IgD-negative memory B cell (primary cell): ENCODE measurements around the gene CREBBP. TPM values are rescaled to one million over a fixed set of nuclear protein-coding genes. Genes with fewer than 3 reads are reported as not detected.

Source experiments
- H3K27ac Mint-ChIP-seq, 3 donors: one replicate each; pipeline ENCODE4 v1.8.0; 2020 to 2022; ENCODE audit warnings: mild to moderate bottlenecking in 3 of 3, mixed read lengths in 3 of 3, moderate library complexity in 1 of 3
- H3K27me3 Mint-ChIP-seq: one replicate; pipeline ENCODE4 v1.8.0; 2021; ENCODE audit warnings: mixed read lengths
- H3K36me3 Mint-ChIP-seq: one replicate; pipeline ENCODE4 v1.8.0; 2020; ENCODE audit warnings: mild to moderate bottlenecking, mixed read lengths
- H3K4me1 Mint-ChIP-seq, 3 donors: one replicate each; pipeline ENCODE4 v1.8.0; 2020 to 2022; ENCODE audit warnings: mixed read lengths in 3 of 3, mild to moderate bottlenecking in 1 of 3
- H3K4me3 Mint-ChIP-seq, 4 donors: one replicate each; pipeline ENCODE4 v1.8.0; 2020 to 2022; ENCODE audit warnings: mild to moderate bottlenecking in 4 of 4, mixed read lengths in 4 of 4, moderate library complexity in 3 of 4
- H3K9me3 Mint-ChIP-seq, 3 donors: one replicate each; pipeline ENCODE4 v1.8.0; 2020 to 2021; ENCODE audit warnings: mixed read lengths in 3 of 3, mild to moderate bottlenecking in 1 of 3
- polyA plus RNA-seq: library from polyadenylated mRNA; unstranded; fragments of 300-500 nt; fragmentation: Illumina TruSeq; gene quantifications from one replicate; pipeline ENCODE4 v1.2.3, GENCODE V29; 2021

The CREBBP gene
- polyA plus RNA-seq, 1 donor from 2014 or later: 18.5 TPM

DNA sequence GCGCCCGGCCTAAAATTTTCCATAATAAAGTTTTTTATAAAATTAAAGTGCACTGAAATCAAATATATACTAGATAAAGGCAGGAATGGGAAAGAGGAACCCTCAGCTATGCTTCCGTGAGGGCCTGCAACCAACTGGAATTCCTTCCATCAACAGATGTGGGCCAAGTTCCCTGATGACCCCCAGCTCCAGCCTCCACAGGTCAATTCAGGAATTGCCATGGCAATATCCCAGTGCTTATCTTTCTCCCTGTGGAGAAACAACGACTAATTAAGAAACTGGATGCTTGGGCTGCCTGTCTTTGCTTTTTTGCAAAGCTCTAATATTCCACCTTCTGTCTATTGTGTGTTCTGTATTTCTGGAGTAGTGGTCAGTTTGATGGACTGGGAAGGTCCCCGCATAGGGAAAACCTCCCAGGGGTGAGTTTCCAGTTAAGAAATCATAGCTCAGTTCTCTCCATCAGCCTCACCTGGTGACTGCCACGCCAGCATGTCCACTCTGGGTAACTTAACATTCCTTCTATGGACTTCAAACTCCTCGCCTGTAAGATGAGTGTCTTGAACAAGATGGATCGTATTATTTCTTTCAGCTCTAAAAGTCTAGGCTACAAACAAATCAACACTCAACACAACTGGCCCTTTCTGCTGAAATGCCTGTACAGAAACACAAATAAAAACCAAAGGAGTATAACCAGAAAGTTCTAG lies 67.9 kb downstream of the CREBBP start:
- Mint-ChIP-seq H3K27ac (peak overlapping the region in 1 of 3 donors; percentile 5), H3K4me1 (peaks cover 39 to 67% (median 56%) of the 10 kb centered on the region in 3 donors), H3K4me3 (no peak overlapping the region), H3K27me3 (no peaks in the 10 kb centered on the region), H3K36me3 (peaks cover 3% of the 10 kb centered on the region), H3K9me3 (peaks cover 0 to 2% (median 0%) of the 10 kb centered on the region in 3 donors)

- Mint-ChIP-seq H3K36me3 (peaks cover 9% of the 10 kb centered on the region), H3K4me3 (peak overlapping the region in 2 of 4 donors; percentile 49 to 58), H3K4me1 (peaks cover 37 to 66% (median 54%) of the 10 kb centered on the region in 3 donors), H3K27ac (peak overlapping the region in 1 of 3 donors; percentile 14), H3K27me3 (no peaks in the 10 kb centered on the region), H3K9me3 (no peaks in the 10 kb centered on the region)
Observed at GRCh38 chr16:3810818-3811217, 69.7 kb downstream of the CREBBP start.

DNA sequence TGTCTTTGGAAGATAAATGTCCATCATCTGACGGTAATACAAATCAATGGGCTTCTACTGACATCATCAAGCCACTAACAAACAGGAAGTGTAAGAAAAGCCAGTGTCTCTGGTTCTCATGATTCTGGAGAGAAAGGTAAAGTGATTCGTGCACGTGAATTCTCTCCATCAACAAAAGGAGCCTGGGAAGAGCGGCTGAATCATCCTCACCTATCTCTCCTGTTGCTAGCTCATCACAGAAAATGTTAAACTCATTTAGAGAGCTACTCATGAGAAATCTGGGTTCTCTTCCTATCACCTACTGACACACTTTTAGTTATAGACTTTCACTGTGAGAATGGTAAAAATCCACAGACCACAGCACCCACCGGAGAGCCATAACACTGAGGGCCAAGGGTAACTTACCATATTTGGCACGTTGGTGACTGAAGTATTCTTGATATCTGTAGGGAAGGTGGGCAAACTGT lies 70.3 kb downstream of the CREBBP start:
- peaks cover 10% of the 10 kb centered on the region for H3K36me3 Mint-ChIP-seq
- H3K4me3 Mint-ChIP-seq: peak overlapping the region in 1 of 4 donors; percentile 17
- peak overlapping the region in 2 of 3 donors; percentile 14 to 67 for H3K27ac Mint-ChIP-seq

DNA sequence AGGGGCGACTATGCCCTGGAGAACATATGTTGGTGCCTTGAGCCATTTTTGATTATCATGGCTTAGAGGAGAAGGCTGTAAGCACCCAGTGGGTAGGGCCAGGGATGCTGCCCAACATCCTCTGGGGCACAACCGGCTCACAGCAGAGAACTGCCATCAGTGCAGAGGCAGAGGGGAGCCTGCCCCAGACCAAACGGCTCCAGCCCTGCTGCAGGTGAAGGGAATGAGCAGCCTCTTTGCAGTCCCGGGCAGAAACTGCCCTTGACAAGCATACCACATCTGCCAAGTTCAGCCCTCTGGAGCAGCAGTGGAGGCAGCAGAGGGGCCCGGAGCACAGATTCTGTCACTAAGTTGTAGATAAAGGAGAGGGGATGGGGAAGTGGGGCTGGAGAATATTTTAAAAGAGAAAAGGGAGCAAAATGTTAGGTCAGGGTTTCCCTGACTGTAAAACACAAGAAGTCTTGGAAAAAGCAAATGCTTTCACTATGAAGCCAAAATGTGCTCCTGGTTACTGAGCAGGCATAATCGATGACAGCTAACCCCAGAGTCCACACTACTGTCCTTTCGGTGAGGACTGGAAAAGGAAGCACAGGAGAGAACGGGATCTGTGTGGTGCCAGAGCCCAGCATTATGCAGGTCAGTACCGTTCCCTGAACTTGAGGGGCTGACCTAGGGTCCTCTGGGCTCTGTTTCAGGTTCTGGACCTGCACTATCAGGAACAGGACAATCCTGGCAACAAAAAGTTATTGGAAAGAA lies 72.0 kb downstream of the CREBBP start:
- Mint-ChIP-seq H3K27me3 (no peaks in the 10 kb centered on the region), H3K4me3 (peak overlapping the region in 1 of 4 donors; percentile 84), H3K4me1 (peaks cover 50 to 75% (median 55%) of the 10 kb centered on the region in 3 donors), H3K27ac (peak overlapping the region in 1 of 3 donors; percentile 82), H3K9me3 (no peaks in the 10 kb centered on the region), H3K36me3 (peaks cover 12% of the 10 kb centered on the region)

More for the DNA sequence above, 70.3 kb downstream of the CREBBP start:
- H3K4me1 Mint-ChIP-seq: peaks cover 40 to 72% (median 54%) of the 10 kb centered on the region in 3 donors
- H3K27me3 Mint-ChIP-seq: no peaks in the 10 kb centered on the region
- H3K9me3 Mint-ChIP-seq: no peaks in the 10 kb centered on the region

DNA sequence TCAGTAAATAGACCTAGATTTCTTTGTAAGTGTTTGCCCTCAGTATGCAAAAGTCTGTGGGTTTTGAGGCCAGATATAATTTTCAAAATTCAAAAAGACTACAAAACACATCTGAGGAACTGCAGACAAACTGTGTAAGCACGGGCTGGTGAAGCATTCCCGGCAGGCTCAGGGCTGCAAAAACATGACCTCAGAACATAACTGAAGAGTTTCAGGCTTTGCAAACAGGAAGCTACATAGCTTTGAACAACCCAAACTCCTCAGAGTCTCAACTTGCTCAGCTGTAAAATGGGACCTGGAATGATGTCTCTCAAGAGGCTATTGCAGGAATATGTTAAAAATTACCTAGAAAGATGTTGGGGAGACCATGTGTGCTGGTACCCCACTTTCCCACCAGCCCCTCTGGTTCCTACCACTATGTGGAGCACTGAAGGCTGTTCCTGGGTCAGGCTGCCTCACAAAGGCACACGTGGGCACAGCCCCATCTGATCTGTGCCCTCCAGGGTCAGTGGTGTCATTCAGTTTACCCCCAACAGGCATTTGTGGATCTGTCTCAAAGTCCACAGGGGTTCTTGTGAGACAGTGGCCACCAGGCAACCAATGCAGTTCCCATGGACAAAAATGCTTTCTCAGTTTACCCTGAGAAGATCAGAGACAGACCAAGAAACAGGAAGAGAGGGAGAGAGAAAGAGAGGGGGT lies 72.9 kb downstream of the CREBBP start:
- Mint-ChIP-seq H3K27me3 (no peaks in the 10 kb centered on the region), H3K4me1 (peaks cover 52 to 70% (median 52%) of the 10 kb centered on the region in 3 donors), H3K36me3 (peaks cover 14% of the 10 kb centered on the region), H3K9me3 (no peaks in the 10 kb centered on the region), H3K4me3 (peak overlapping the region in 2 of 4 donors; percentile 52 to 54), H3K27ac (peak overlapping the region in 2 of 3 donors; percentile 69 to 89)

- no peak overlapping the region for H3K4me3 Mint-ChIP-seq
- no peaks in the 10 kb centered on the region for H3K27me3 Mint-ChIP-seq
- H3K9me3 Mint-ChIP-seq: no peaks in the 10 kb centered on the region
- H3K27ac Mint-ChIP-seq: peak overlapping the region in 1 of 3 donors; percentile 56
- H3K36me3 Mint-ChIP-seq: peaks cover 15% of the 10 kb centered on the region
- peaks cover 52 to 67% (median 55%) of the 10 kb centered on the region in 3 donors for H3K4me1 Mint-ChIP-seq
Observed at GRCh38 chr16:3804426-3805016, 76.0 kb downstream of the CREBBP start.

GRCh38 chr16:3800477-3801270 lies 79.8 kb downstream of the CREBBP start:
- peaks cover 43 to 62% (median 59%) of the 10 kb centered on the region in 3 donors for H3K4me1 Mint-ChIP-seq
- peak overlapping the region; percentile 52 to 76 (median 65) for H3K27ac Mint-ChIP-seq
- no peaks in the 10 kb centered on the region for H3K9me3 Mint-ChIP-seq
- no peaks in the 10 kb centered on the region for H3K27me3 Mint-ChIP-seq
- H3K36me3 Mint-ChIP-seq: peaks cover 9% of the 10 kb centered on the region
- peak overlapping the region in 1 of 4 donors; percentile 68 for H3K4me3 Mint-ChIP-seq

- Mint-ChIP-seq H3K9me3 (no peaks in the 10 kb centered on the region), H3K27ac (peak overlapping the region; percentile 52 to 76 (median 65)), H3K36me3 (peaks cover 9% of the 10 kb centered on the region), H3K4me1 (peaks cover 43 to 58% (median 57%) of the 10 kb centered on the region in 3 donors), H3K4me3 (peak overlapping the region in 1 of 4 donors; percentile 53), H3K27me3 (no peaks in the 10 kb centered on the region)
Observed at GRCh38 chr16:3800019-3800418, 80.5 kb downstream of the CREBBP start.

DNA sequence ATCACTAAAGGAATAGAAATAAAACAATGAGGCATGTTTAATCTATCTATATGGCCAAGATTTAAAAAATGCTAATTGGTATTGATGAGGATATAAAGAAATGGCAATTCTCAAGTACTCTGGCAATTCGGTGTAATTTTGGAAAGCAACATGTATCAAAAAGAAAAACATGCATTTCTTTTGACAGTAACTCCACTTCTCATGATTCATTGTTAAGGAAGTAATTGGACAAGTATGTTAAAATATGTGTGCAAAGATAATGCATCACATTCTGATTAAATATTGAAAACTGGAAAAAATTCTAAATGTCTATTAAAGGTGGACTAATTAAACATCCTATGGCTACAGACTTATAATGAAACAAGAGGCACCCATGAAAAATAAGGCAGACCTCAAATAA lies 81.2 kb downstream of the CREBBP start:
- Mint-ChIP-seq H3K4me1 (peaks cover 40 to 54% (median 51%) of the 10 kb centered on the region in 3 donors), H3K27me3 (no peaks in the 10 kb centered on the region), H3K4me3 (peak overlapping the region in 2 of 4 donors; percentile 1 to 60), H3K9me3 (no peaks in the 10 kb centered on the region), H3K36me3 (peaks cover 9% of the 10 kb centered on the region), H3K27ac (peak overlapping the region in 1 of 3 donors; percentile 63)

- H3K27ac Mint-ChIP-seq: peak overlapping the region in 1 of 3 donors; percentile 27
- no peaks in the 10 kb centered on the region for H3K9me3 Mint-ChIP-seq
- peaks cover 37 to 49% (median 47%) of the 10 kb centered on the region in 3 donors for H3K4me1 Mint-ChIP-seq
- no peaks in the 10 kb centered on the region for H3K27me3 Mint-ChIP-seq
- H3K4me3 Mint-ChIP-seq: peak overlapping the region in 3 of 4 donors; percentile 1 to 67 (median 60)
- peaks cover 7% of the 10 kb centered on the region for H3K36me3 Mint-ChIP-seq
Observed at GRCh38 chr16:3798838-3799237, 81.7 kb downstream of the CREBBP start.

DNA sequence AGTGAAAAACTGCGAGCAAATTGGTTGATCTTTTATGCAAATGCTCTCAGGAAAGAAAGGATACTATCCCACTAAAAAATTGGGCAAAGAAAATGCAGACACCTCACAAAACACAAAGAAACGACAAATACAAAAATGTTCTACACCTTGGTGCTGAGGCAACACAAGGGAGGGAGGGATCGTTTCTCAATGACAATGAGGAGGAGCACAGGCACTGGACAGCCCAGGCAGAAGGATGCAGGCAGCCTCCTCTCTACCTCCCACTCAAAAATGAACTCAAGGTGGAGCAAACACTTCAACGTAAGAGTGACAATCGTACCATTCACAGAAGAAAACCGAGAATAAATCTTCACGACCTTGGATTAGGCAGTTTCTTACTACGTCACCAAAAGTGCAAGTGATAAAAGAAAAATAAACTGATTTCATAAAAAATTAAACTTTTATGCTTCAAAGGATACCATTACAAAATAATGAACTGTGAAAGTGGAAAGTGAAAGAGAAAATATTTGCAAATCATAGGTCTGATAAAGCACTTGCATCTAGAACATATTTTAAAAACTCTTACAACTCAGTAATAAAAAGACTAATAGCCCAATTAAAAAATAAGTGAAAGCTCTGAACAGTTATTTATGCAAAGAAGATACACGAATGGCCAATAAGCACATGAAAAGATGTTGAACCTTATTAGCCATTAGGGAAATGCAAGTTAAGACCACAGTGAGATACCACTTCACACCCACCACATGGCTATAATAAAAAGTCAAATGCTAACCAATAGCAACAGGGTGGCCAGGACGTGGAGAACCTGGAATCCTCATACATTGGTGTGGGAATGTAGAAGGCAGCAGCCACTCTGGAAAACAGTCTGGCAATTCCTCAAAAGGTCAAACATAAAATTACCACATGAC lies 82.4 kb downstream of the CREBBP start:
- Mint-ChIP-seq H3K36me3 (peaks cover 7% of the 10 kb centered on the region), H3K9me3 (no peaks in the 10 kb centered on the region), H3K27ac (peak overlapping the region in 2 of 3 donors; percentile 3 to 27), H3K27me3 (no peaks in the 10 kb centered on the region), H3K4me1 (peaks cover 37 to 48% (median 47%) of the 10 kb centered on the region in 3 donors), H3K4me3 (peak overlapping the region; percentile 50 to 86 (median 60))

DNA sequence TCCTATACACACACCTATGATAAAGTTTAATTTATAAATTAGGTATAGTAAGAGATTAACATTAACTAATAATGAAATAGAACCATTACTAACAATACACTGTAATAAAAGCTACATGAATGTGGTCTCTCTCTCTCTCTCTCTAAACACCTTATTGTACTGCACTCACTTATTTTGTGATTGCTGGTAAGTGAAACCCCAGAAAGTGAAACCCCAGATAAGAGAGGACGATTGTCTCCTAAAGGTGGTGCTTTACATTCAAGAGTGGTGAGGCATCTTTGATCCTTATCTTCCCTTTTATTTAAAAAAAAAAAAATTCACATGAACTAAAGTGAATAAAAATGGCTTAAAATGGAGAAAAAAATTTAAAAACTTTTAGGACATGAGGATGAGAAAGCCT lies 83.0 kb downstream of the CREBBP start:
- no peaks in the 10 kb centered on the region for H3K9me3 Mint-ChIP-seq
- peaks cover 4% of the 10 kb centered on the region for H3K36me3 Mint-ChIP-seq
- peak overlapping the region in 2 of 4 donors; percentile 48 to 86 for H3K4me3 Mint-ChIP-seq
- H3K4me1 Mint-ChIP-seq: peaks cover 35 to 48% (median 47%) of the 10 kb centered on the region in 3 donors
- peak overlapping the region in 1 of 3 donors; percentile 27 for H3K27ac Mint-ChIP-seq
- H3K27me3 Mint-ChIP-seq: no peaks in the 10 kb centered on the region

GRCh38 chr16:3793161-3793576 lies 87.3 kb downstream of the CREBBP start:
- H3K4me3 Mint-ChIP-seq: no peak overlapping the region
- H3K27me3 Mint-ChIP-seq: no peaks in the 10 kb centered on the region
- no peak overlapping the region for H3K27ac Mint-ChIP-seq
- peaks cover 31 to 40% (median 33%) of the 10 kb centered on the region in 3 donors for H3K4me1 Mint-ChIP-seq
- no peaks in the 10 kb centered on the region for H3K9me3 Mint-ChIP-seq
- no peaks in the 10 kb centered on the region for H3K36me3 Mint-ChIP-seq
